Lung (tissue), 12 donors: Measurements from ENCODE around the gene PSMB11. TPM values are rescaled to one million over a fixed set of nuclear protein-coding genes. Genes with fewer than 3 reads are reported as not detected.

Experiments
- ATAC-seq: fragments of 200-7000 bp; cut with Tn5 transposase; one replicate; pipeline ENCODE4 v1.9.1; 2020; ENCODE audit warnings: moderate number of reproducible peaks; ENCODE audit not compliant: insufficient read depth, low FRiP score
- DNase-seq, 3 donors: peaks; one replicate each; pipeline ENCODE4 v3.0.0-alpha.2; 2013 to 2017
- H3K27ac ChIP-seq, 2 donors: one replicate each; pipeline ENCODE4 v1.5.1; 2013; ENCODE audit warnings: mild to moderate bottlenecking in 2 of 2, moderate library complexity in 2 of 2, control low read depth in 1 of 2, inconsistent platforms in 1 of 2, low read depth in 1 of 2, low read length in 1 of 2
- H3K27me3 ChIP-seq, 3 donors: one replicate each; pipeline ENCODE4 v1.5.1; 2013; ENCODE audit warnings: low read length in 2 of 3; ENCODE audit not compliant: control insufficient read depth in 3 of 3, insufficient read depth in 3 of 3
- H3K36me3 ChIP-seq, 4 donors: one replicate each; pipeline ENCODE4 v1.5.1; 2013; ENCODE audit warnings: low read length in 4 of 4, mild to moderate bottlenecking in 1 of 4, moderate library complexity in 1 of 4; ENCODE audit not compliant: control insufficient read depth in 4 of 4, insufficient read depth in 4 of 4
- H3K4me1 ChIP-seq, 5 donors: one replicate each; pipeline ENCODE4 v1.5.1; 2013; ENCODE audit warnings: low read length in 5 of 5, mild to moderate bottlenecking in 2 of 5, moderate library complexity in 1 of 5; ENCODE audit not compliant: control insufficient read depth in 5 of 5, insufficient read depth in 5 of 5
- H3K4me3 ChIP-seq: one replicate; pipeline ENCODE4 v1.5.1; 2013; ENCODE audit warnings: mild to moderate bottlenecking, control low read depth, moderate library complexity
- H3K9ac ChIP-seq, 2 donors: one replicate each; pipeline ENCODE4 v1.5.1; 2013; ENCODE audit warnings: low read length in 2 of 2, control low read depth in 1 of 2; ENCODE audit not compliant: insufficient read depth in 1 of 2
- H3K9me3 ChIP-seq, 4 donors: one replicate each; pipeline ENCODE4 v1.5.1; 2013; ENCODE audit warnings: low read length in 3 of 4, mild to moderate bottlenecking in 1 of 4, moderate library complexity in 1 of 4; ENCODE audit not compliant: control insufficient read depth in 4 of 4, insufficient read depth in 3 of 4
- WGBS, 2 donors: extraction: QIAGEN DNeasy Blood & Tissue Kit; methylation state at CpG; one replicate each; pipeline ENCODE4 v1.1.7; 2013; 5-methylcytosine and 5-hydroxymethylcytosine counted together
- polyA plus RNA-seq, 2 donors: library from polyadenylated mRNA; stranded (reverse); fragments of 200-250 nt; gene quantifications; one replicate each; pipeline ENCODE4 v1.2.1, GENCODE V29; 2013
- total RNA-seq, 2 donors: library from RNA; depleted of rRNA in 1 of 2; stranded (reverse); fragments of >200 nt in 1 of 2; gene quantifications; one replicate each; pipeline ENCODE4 v1.2.1, GENCODE V29; 2014 to 2021
- TF ChIP-seq, protein P1 (sequence below): IDR thresholded peaks from 2 replicates; pipeline ENCODE4 v1.5.1; 2012; ENCODE audit warnings: mild to moderate bottlenecking; ENCODE audit errors: control extremely low read depth, extremely low read depth
- donor health status: control.
- donor health status: control.
- donor health status: Bipolar disorder and iron deficiency.
- donor health status: healthy.
- donor health status: DM: yes; HTN: yes; CAD: no.

Gene PSMB11
- total and polyA plus RNA-seq, 4 donors = not detected

GRCh38 chr14:23052671-23053070 is 10.7 kb downstream of the PSMB11 start:
- TF ChIP-seq, protein P1, sequence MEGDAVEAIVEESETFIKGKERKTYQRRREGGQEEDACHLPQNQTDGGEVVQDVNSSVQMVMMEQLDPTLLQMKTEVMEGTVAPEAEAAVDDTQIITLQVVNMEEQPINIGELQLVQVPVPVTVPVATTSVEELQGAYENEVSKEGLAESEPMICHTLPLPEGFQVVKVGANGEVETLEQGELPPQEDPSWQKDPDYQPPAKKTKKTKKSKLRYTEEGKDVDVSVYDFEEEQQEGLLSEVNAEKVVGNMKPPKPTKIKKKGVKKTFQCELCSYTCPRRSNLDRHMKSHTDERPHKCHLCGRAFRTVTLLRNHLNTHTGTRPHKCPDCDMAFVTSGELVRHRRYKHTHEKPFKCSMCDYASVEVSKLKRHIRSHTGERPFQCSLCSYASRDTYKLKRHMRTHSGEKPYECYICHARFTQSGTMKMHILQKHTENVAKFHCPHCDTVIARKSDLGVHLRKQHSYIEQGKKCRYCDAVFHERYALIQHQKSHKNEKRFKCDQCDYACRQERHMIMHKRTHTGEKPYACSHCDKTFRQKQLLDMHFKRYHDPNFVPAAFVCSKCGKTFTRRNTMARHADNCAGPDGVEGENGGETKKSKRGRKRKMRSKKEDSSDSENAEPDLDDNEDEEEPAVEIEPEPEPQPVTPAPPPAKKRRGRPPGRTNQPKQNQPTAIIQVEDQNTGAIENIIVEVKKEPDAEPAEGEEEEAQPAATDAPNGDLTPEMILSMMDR = no peak
- no peak overlapping the region for H3K9ac ChIP-seq
- no peaks in the 10 kb centered on the region for H3K9me3 ChIP-seq
- no peak overlapping the region for H3K27ac ChIP-seq
- 81 to 85% methylated on average over 3 of the region's 3 CpGs for WGBS, 2 donors
- peaks cover 0 to 18% (median 0%) of the 10 kb centered on the region in 5 donors for H3K4me1 ChIP-seq
- H3K4me3 ChIP-seq = no peak overlapping the region
- DNase-seq (no peak), ATAC-seq (no peak)
- H3K27me3 ChIP-seq = no peaks in the 10 kb centered on the region
- peaks cover 0 to 6% (median under 1%) of the 10 kb centered on the region in 4 donors for H3K36me3 ChIP-seq

DNA sequence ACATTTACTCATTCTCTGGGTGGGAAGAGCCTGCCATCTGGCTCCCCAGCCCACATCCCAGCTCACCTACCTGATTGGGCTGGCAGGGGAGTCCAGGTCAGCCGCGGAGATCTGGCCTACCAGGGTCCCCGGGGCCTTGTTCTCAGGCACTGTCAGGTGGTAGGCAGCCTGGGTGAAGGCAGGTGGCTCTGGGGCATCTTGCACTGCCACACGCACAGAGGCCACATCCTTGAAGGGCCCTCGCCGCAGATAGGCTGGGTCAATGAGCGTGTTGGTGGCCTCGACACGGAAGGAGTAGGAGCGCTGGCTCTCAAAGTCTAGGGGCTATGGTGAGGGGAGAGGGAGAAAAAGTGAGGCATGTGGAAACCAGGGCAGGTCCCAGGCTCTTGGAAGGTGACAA is 11.4 kb downstream of the PSMB11 start:
- Histone ChIP-seq H3K9ac (no peak overlapping the region), H3K4me3 (no peak overlapping the region), H3K27me3 (no peaks in the 10 kb centered on the region), H3K27ac (no peak overlapping the region), H3K4me1 (peaks cover 0 to 18% (median 0%) of the 10 kb centered on the region in 5 donors), H3K36me3 (peaks cover 0 to 6% (median under 1%) of the 10 kb centered on the region in 4 donors), H3K9me3 (no peaks in the 10 kb centered on the region)
- 97 to 98% methylated on average over 10 of the region's 10 CpGs for WGBS, 2 donors
- DNase-seq (no peak), ATAC-seq (no peak)
- TF ChIP-seq, protein P1 = no peak

DNA sequence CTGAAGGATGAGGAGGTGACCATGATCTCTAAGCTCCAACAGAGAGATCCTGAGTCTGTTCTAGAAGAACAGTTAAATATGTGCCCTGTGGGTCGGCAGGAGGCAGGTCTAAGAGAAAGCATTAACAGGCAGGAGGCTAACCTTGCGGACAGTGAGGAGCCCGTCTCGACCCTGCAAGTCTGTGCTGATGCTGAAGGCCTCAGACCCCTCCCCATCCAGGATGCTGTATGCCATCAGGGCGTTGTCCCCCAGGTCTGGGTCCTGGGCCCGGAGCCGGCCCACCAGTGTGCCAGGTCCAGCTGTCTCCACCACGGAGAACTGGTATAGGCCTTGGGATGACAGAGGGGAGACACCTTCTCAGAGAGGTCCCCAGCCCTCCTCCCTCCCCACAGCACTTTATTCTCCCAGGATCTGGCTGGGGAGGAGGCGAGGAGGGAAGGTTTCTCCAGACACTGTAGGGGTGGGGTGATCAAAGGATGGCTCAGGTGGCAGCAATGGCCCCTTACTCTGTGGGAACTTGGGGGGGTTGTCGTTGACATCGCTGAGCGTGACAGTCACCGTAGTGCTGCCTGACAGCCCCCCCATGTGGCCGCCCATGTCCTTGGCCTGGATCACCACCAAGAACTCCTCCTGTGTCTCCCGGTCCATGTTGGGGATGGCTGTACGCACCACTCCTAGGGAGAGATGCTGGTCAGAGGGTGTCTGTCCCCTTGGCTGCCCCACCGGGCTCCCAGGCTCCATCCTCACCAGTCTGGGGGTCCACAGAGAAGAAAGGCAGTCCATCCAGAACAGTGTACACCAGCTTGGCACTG is 12.2 kb downstream of the PSMB11 start:
- no peak overlapping the region for H3K4me3 ChIP-seq
- peaks cover 0 to 18% (median 0%) of the 10 kb centered on the region in 5 donors for H3K4me1 ChIP-seq
- no peaks in the 10 kb centered on the region for H3K27me3 ChIP-seq
- no peaks in the 10 kb centered on the region for H3K9me3 ChIP-seq
- H3K9ac ChIP-seq = no peak overlapping the region
- DNase-seq (no peak), ATAC-seq (no peak)
- peaks cover 0 to 7% (median 5%) of the 10 kb centered on the region in 4 donors for H3K36me3 ChIP-seq
- no peak overlapping the region for H3K27ac ChIP-seq
- WGBS, 2 donors = 73 to 77% methylated on average over 17 of the region's 17 CpGs
- TF ChIP-seq, protein P1 = no peak
